SK-N-SH (cell line): ENCODE data around the gene KCNJ2. TPM values are rescaled to one million over a fixed set of nuclear protein-coding genes. Genes with fewer than 3 reads are reported as not detected.

Source experiments
- CTCF ChIA-PET: fragments of 300-600, 350-600 bp; formaldehyde crosslinking; extraction: SDS; loops from one replicate; lab custom pipeline; 2021; lab: Yijun Ruan, JAX
- POLR2A ChIA-PET: fragments of 350-600 bp; sonication (Branson Sonifier 250); formaldehyde crosslinking; extraction: SDS; loops from one replicate; lab custom pipeline; 2020; ENCODE audit warnings: antibody characterized with exemption, inconsistent platforms; lab: Yijun Ruan, JAX
- DNase-seq: peaks from one replicate; pipeline ENCODE4 v3.0.0; 2012
- H2AFZ ChIP-seq: fragments of 200-600 bp; sonication (generic); 2 replicates; pipeline ENCODE4 v1.8.1; 2016; ENCODE audit warnings: antibody characterized with exemption, mild to moderate bottlenecking, low read depth
- H3F3A ChIP-seq: fragments of 200-600 bp; sonication (generic); replicated peaks from 2 replicates; pipeline ENCODE3; 2016; ENCODE audit warnings: antibody characterized with exemption, mild to moderate bottlenecking; ENCODE audit not compliant: insufficient read depth
- H3K27ac ChIP-seq, 2 experiments: fragments of 200-500 bp in 1 of 2; fragments of 200-600 bp in 1 of 2; sonication (Bioruptor generic) in 1 of 2; sonication (generic), shearing (Covaris generic) in 1 of 2; 2 replicates each; pipeline versions ENCODE4 v1.5.1 to v1.6.1; 2014 to 2016; ENCODE audit warnings: low read depth in 2 of 2, inconsistent platforms in 1 of 2, low read length in 1 of 2, mild to moderate bottlenecking in 1 of 2, mixed read lengths in 1 of 2
- H3K27me3 ChIP-seq: fragments of 200-600 bp; sonication (generic), shearing (Covaris generic); 2 replicates; pipeline ENCODE4 v1.6.1; 2016; ENCODE audit warnings: mixed run types; ENCODE audit not compliant: insufficient read depth
- H3K36me3 ChIP-seq, 2 experiments: fragments of 200-500 bp in 1 of 2; fragments of 200-600 bp in 1 of 2; sonication (Bioruptor generic) in 1 of 2; sonication (generic) in 1 of 2; replicated peaks in 1 of 2; 2 replicates each; pipeline versions ENCODE3 to v1.5.1; 2014 to 2016; ENCODE audit warnings: low read length in 1 of 2, mild to moderate bottlenecking in 1 of 2; ENCODE audit not compliant: insufficient read depth in 2 of 2, control insufficient read depth in 1 of 2
- H3K4me1 ChIP-seq, 2 experiments: fragments of 200-500 bp in 1 of 2; fragments of 200-600 bp in 1 of 2; sonication (Bioruptor generic) in 1 of 2; sonication (generic), shearing (Covaris generic) in 1 of 2; 2 replicates each; pipeline versions ENCODE4 v1.5.1 to v1.6.1; 2014 to 2016; ENCODE audit warnings: low read depth in 1 of 2, low read length in 1 of 2, mixed run types in 1 of 2; ENCODE audit not compliant: insufficient read depth in 2 of 2, control insufficient read depth in 1 of 2
- H3K4me2 ChIP-seq: fragments of 200-600 bp; sonication (generic), shearing (Covaris generic); 2 replicates; pipeline ENCODE4 v1.6.1; 2017; ENCODE audit warnings: mixed run types
- H3K4me3 ChIP-seq, 2 experiments: fragments of 200-500 bp in 1 of 2; fragments of 200-600 bp in 1 of 2; sonication (Bioruptor generic) in 1 of 2; sonication (generic), shearing (Covaris generic) in 1 of 2; 2 replicates each; pipeline versions ENCODE4 v1.5.1 to v1.8.1; 2014 to 2016; ENCODE audit warnings: low read depth in 2 of 2, inconsistent platforms in 1 of 2, low read length in 1 of 2, mild to moderate bottlenecking in 1 of 2, mixed read lengths in 1 of 2, moderate library complexity in 1 of 2
- H3K79me2 ChIP-seq: fragments of 200-600 bp; sonication (generic); 2 replicates; pipeline ENCODE4 v1.8.1; 2017; ENCODE audit warnings: mild to moderate bottlenecking; ENCODE audit not compliant: insufficient read depth
- H3K9ac ChIP-seq: fragments of 200-600 bp; sonication (generic); 2 replicates; pipeline ENCODE4 v1.6.1; 2017; ENCODE audit warnings: mixed run types
- H3K9me2 ChIP-seq: fragments of 200-600 bp; sonication (generic); 2 replicates; pipeline ENCODE4 v1.6.1; 2017; ENCODE audit warnings: mixed run types
- H3K9me3 ChIP-seq: fragments of 200-600 bp; sonication (generic); 2 replicates; pipeline ENCODE4 v1.6.1; 2017; ENCODE audit warnings: mixed run types, mild to moderate bottlenecking, moderate library complexity
- H4K20me1 ChIP-seq: fragments of 200-600 bp; sonication (generic); 2 replicates; pipeline ENCODE4 v1.6.1; 2017; ENCODE audit warnings: mild to moderate bottlenecking, mixed run types; ENCODE audit not compliant: insufficient read depth
- ELF1 ChIP-seq: IDR thresholded peaks from 2 replicates; pipeline ENCODE4 v1.4.0; 2012
- FOXJ3 ChIP-seq: sonication (generic); formaldehyde crosslinking; IDR thresholded peaks from 2 replicates; pipeline ENCODE4 v1.5.1; 2020; ENCODE audit warnings: mild to moderate bottlenecking, missing genetic modification reagents
- FOXM1 ChIP-seq: IDR thresholded peaks from 2 replicates; pipeline ENCODE4 v1.4.0; 2012; ENCODE audit warnings: low read depth, mild to moderate bottlenecking
- GABPA ChIP-seq: IDR thresholded peaks from 2 replicates; pipeline ENCODE4 v1.4.0; 2012; ENCODE audit warnings: low read depth, mild to moderate bottlenecking
- JUND ChIP-seq: IDR thresholded peaks from 2 replicates; pipeline ENCODE4 v1.4.0; 2012
- NFIC ChIP-seq: IDR thresholded peaks from 2 replicates; pipeline ENCODE4 v1.4.0; 2012; ENCODE audit warnings: borderline replicate concordance
- NRF1 ChIP-seq: IDR thresholded peaks from 2 replicates; pipeline ENCODE4 v1.6.1; 2012; ENCODE audit warnings: low read depth, mild to moderate bottlenecking, low read length
- POLR2AphosphoS5 ChIP-seq: IDR thresholded peaks from 2 replicates; pipeline ENCODE4 v1.6.1; 2012; ENCODE audit warnings: low read depth, low read length
- RAD21 ChIP-seq: IDR thresholded peaks from 2 replicates; pipeline ENCODE4 v1.6.1; 2012; ENCODE audit warnings: mild to moderate bottlenecking, low read length
- RCOR1 ChIP-seq: fragments of 150-350 bp; IDR thresholded peaks from 2 replicates; pipeline ENCODE4 v1.6.1; 2017; ENCODE audit warnings: antibody characterized with exemption, low read length
- REST ChIP-seq: IDR thresholded peaks from 2 replicates; pipeline ENCODE4 v1.6.1; 2012; ENCODE audit warnings: mild to moderate bottlenecking, low read depth, low read length, moderate library complexity
- RFX5 ChIP-seq: IDR thresholded peaks from 2 replicates; pipeline ENCODE4 v1.6.1; 2012; ENCODE audit warnings: mild to moderate bottlenecking, improper control_type of control experiment, low read length
- SIN3A ChIP-seq: IDR thresholded peaks from 2 replicates; pipeline ENCODE4 v1.6.1; 2012; ENCODE audit warnings: low read depth, mild to moderate bottlenecking, low read length, moderate library complexity, borderline replicate concordance
- SMC3 ChIP-seq: IDR thresholded peaks from 2 replicates; pipeline ENCODE4 v1.6.1; 2012; ENCODE audit warnings: low read depth, low read length, improper control_type of control experiment
- TEAD4 ChIP-seq: IDR thresholded peaks from 2 replicates; pipeline ENCODE4 v1.4.0; 2012; ENCODE audit warnings: mild to moderate bottlenecking, borderline replicate concordance; ENCODE audit not compliant: insufficient read depth
- USF2 ChIP-seq: fragments of 150-350 bp; IDR thresholded peaks from 2 replicates; pipeline ENCODE4 v1.6.1; 2017; ENCODE audit warnings: antibody characterized with exemption, low read length, low read depth, borderline replicate concordance
- WGBS: methylation state at CpG from one replicate; pipeline ENCODE4 v1.1.6; 2017; ENCODE audit warnings: low lambda C conversion rate; 5-methylcytosine and 5-hydroxymethylcytosine counted together
- polyA plus RNA-seq, 3 experiments: library from polyadenylated mRNA; depleted of rRNA; stranded (reverse); fragments of >200 nt; gene quantifications; 2 replicates each; pipeline ENCODE4 v1.2.3, GENCODE V29; 2012
- TF ChIP-seq, protein P1 (sequence below): IDR thresholded peaks from 2 replicates; pipeline ENCODE4; 2012

KCNJ2 gene
- polyA plus RNA-seq, 1 of the 3 experiments (the other 2 are of a cell fraction): 0.21 TPM

- TF ChIP-seq SIN3A: no peak
- TF ChIP-seq RCOR1: no peak
- TF ChIP-seq GABPA: no peak
- TF ChIP-seq USF2: no peak
Measured at GRCh38 chr17:70153210-70153609, 16.1 kb upstream of the KCNJ2 start (continued).

DNA sequence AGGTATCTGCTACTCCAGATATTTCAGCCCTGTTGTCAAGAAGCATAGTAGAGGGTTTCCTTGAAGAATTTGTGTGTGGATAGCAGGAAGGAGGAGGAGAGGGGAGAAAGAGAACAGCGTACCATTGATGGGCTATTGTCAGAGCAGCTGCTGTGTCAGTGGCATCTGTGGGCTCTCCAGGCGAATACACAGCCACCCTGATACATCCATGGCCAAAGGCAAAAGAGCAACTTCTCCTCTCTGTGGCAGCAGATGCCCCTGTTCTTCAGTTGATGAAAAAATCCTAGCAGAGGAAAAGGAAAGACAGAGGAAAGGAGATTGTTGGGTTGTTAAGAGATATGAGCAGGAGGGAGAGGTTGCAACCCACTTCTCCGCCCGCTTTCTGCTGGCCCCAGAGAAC, 12.2 kb upstream of the KCNJ2 start:
- Histone ChIP-seq H3K27me3 (no peaks in the 10 kb centered on the region), H3K9me2 (no peaks in the 10 kb centered on the region), H3K4me3 (no peak overlapping the region), H3K79me2 (no peaks in the 10 kb centered on the region), H3K9ac (no peak overlapping the region), H3K27ac (no peak overlapping the region), H3K4me2 (no peak overlapping the region), H3F3A (no peaks in the 10 kb centered on the region), H3K36me3 (no peaks in the 10 kb centered on the region), H2AFZ (no peak overlapping the region), H4K20me1 (no peaks in the 10 kb centered on the region), H3K9me3 (no peaks in the 10 kb centered on the region), H3K4me1 (peaks cover 0 to 14% of the 10 kb centered on the region in 2 experiments; a peak in 2 of 4 replicates)
- DNase-seq: no peak
- CTCF ChIA-PET: interaction anchor here (1.2 to 5.1 kb wide), 3 partner anchors 10 to 550 kb away, joined by 4 to 32 read pairs (median 14); partner anchors contain the start of gene KCNJ2
- POLR2A ChIA-PET: no interaction called here
- 77% methylated on average over 4 of the region's 4 CpGs for WGBS
- TF ChIP-seq TEAD4: no peak
- TF ChIP-seq SMC3: no peak
- TF ChIP-seq POLR2AphosphoS5: no peak
- no peak for TF ChIP-seq RFX5
- TF ChIP-seq FOXM1: no peak
- TF ChIP-seq NFIC: no peak
- TF ChIP-seq RAD21: no peak
- TF ChIP-seq NRF1: no peak
- no peak for TF ChIP-seq REST
- TF ChIP-seq JUND: no peak
- TF ChIP-seq ELF1: no peak
- TF ChIP-seq FOXJ3: no peak
- TF ChIP-seq GABPA: no peak
- TF ChIP-seq, protein P1, sequence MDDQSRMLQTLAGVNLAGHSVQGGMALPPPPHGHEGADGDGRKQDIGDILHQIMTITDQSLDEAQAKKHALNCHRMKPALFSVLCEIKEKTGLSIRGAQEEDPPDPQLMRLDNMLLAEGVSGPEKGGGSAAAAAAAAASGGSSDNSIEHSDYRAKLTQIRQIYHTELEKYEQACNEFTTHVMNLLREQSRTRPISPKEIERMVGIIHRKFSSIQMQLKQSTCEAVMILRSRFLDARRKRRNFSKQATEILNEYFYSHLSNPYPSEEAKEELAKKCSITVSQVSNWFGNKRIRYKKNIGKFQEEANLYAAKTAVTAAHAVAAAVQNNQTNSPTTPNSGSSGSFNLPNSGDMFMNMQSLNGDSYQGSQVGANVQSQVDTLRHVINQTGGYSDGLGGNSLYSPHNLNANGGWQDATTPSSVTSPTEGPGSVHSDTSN: no peak
